NCI-H82 (cell line): ENCODE data around the gene CTDSPL.
"Not testable (repeated sequence)": the region's sequence is repeated elsewhere in the genome, so short reads cannot be mapped to it uniquely, and the experiment has no call there.

Experiments used
- DNase-seq: peaks from one replicate; lab custom pipeline; 2025; lab: John Stamatoyannopoulos, UW

CTDSPL gene

GRCh38 chr3:37968813-37969595 is 107.3 kb downstream of the CTDSPL start:
- DNase-seq, result no peak

DNA sequence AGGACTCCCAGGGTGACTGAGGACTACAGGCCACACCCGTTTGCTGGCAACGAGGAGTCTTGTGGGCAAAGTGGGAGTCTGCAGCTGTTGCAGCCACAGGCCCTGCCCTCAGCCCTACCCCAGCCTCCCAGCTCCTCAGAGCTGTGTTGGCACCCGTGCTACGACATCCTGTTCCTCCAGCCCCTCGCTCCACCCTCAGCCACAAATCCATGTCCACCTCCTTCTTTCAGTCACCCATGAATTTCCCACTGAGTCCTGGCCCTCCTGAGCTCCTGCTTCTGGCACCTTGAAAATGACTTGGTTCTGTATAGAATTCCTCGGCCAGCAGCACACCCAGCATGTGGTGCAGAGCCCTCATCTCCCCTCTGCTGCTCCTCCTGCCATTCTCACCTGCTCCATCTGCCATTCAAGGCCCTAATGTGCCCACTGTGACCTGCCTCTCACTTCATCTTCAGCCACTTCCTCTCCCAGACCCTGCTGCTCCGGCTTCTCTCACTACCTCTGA is 108.0 kb downstream of the CTDSPL start:
- DNase-seq, result no peak

DNA sequence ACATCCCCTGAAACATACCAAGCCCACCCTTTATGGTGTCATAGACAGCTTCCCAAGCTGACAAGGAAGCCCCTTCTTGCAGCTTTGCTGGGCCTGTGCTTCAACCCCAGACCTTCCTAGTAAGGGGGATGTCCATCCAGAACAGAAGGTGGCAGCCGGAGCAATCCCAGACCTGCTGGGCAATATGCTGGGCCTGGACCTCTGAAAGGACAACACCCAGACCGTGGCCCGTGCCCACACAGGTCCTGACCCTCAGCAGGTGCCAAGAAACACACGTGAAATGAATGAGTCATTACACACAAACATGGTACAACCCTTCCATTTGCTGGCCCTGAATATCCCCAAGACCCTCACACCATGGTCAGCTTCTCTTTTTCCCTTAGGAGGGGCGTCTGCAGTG is 109.1 kb downstream of the CTDSPL start:
- DNase-seq, result no peak

GRCh38 chr3:37971467-37971866 is 109.8 kb downstream of the CTDSPL start:
- no peak for DNase-seq

- not testable (repeated sequence) for DNase-seq
Measured at GRCh38 chr3:37972056-37972455, 110.4 kb downstream of the CTDSPL start.

DNA sequence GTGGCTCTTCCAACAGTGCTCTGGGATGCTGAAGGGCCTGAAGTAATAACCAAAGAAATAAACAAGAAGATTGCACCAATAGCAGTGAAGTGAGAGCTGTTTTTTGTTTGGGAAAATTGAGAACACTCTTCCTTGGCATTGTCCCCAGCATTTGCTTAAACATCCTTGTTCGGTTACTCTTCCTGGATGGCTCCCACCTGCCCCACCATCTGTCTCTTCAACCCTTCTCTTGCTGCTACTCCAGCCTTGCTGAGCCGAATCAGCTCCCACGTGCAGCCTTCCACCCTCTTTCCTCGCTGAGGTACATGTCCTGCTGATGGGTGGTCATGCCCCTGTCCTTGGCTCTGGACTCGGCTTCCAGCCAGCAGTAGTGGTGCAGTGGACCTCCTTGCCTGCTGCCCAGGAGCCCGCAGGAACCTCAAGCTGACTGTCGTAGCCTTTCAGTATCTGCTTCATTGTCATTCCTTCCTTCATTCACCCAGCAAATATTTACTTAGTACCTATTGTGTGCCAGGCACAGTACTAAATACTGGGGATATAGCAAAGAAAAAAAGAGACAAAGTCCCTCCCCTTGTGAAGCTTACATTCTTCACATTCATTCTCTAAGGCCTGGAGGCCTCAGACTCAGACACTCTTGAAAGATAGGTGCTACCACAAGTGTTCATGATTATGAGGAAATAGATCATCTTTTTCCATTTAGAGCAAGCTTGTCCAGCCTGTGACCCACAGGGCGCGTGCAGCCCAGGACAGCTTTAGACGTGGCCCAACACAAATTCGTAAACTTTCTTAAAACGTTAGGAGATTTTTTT is 111.8 kb downstream of the CTDSPL start:
- DNase-seq, result peak; percentile 4

GRCh38 chr3:37974121-37975083 is 112.7 kb downstream of the CTDSPL start:
- peak; percentile 68 for DNase-seq

DNA sequence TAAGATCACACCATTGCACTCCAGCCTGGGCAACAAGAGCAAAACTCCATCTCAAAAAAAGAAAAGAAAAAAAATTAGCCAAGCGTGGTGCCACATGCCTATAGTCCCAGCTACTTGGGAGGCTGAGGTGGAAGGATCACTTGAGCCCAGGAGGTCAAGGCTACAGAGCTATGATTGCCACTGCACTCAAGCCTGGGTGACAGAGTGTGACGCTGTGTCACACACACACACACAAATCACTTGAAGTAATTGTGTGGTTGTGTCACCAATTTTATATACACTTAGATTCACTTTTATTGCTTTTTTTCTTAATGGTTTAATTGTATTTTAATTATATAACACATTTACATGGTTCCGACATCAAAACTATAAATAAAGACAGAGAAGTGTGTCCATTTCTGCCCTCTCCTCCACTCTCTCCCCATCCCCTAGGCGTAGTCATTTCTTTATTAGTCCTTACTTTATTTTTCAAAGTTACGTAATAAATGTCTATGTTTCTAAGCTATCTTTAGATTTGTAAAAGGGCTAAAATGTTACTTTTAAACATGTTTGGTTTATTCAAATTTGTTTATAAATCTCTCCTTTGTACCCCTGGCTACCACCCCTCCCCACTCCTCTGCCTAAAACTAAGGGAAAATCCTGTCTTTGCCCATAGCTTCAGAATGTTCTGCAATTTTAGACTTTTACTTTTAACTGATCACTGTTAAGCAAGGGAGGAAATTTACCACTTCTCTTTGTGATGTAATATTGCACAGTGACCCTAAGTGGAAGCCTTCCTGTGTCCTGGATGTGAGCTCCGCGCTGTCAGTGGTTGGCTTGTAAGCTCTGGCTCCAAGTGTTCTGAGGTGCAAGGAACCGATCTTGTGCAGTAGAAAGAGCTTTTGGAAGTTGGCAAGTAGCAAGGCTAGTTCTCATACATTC is 118.1 kb downstream of the CTDSPL start:
- DNase-seq, result no peak

GRCh38 chr3:37980462-37981347 is 119.0 kb downstream of the CTDSPL start:
- no peak for DNase-seq

DNA sequence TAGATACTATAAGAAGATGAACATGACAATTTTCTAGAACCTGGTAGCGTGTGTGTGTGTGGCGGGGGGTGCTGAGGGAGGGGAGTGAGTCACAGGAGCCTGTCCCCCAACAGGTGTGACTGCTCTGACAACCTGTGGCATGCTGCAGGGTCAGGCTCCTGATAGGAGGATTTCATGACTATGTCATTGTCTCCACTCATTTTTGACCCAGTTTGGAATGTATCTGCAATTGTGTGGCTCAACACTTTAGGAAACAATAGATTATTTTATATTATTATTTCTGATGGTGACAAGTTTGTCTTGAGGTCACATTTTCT is 119.6 kb downstream of the CTDSPL start:
- DNase-seq, result no peak

GRCh38 chr3:37982331-37982730 is 120.7 kb downstream of the CTDSPL start:
- no peak for DNase-seq

DNA sequence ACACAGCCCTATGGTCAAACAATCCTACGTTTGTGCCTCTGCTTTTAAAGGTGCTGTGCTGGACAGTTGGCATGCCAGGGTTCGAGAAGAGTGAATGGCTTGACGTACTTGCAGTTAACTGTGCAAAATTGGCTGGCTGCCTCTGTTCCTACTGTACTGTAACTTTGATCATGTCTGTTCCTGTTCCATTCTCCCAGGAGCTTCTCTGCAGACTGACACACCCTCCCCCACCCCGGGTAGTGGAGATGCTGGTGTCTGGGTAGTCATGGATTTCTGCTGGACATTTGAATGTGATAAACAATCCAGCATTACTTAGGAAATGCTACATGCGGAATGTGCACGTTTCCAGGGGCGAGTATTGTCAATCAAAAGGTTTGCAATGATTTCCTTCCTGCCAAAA is 122.4 kb downstream of the CTDSPL start:
- no peak for DNase-seq

GRCh38 chr3:37984596-37984995 is 122.9 kb downstream of the CTDSPL start:
- DNase-seq, result no peak

DNA sequence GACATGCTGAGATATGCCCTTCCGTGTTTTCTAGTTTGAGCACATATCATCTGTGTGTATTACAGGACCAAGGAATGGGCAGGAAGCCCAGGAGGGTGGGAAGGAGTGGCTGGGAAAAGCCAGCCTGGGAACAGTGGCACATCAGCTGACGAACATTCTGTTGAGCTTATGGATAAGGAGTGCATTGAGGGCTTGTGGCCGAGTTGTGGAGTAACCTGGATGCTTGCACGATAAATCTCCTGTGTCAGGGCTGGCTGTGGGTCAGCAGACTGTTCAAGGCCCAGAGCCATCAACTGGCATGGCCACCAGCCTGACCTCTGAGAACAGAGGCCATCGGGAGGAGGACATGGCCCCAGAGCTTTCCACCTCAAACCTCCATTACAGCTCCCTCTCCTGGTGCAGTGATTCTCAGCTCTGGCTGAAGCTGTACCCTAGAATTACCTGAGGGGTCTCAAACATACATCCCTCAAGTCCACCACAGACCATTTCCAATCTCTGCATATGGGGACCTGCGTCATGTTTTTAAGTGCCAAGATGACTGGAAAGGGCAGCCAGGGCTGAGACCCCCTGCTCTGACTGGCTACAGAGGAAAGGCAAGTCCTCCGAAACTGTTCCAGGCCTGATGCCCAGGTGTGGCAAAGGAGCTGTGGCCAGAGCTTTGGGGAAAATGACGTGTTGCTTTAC is 124.1 kb downstream of the CTDSPL start:
- DNase-seq, result no peak

DNA sequence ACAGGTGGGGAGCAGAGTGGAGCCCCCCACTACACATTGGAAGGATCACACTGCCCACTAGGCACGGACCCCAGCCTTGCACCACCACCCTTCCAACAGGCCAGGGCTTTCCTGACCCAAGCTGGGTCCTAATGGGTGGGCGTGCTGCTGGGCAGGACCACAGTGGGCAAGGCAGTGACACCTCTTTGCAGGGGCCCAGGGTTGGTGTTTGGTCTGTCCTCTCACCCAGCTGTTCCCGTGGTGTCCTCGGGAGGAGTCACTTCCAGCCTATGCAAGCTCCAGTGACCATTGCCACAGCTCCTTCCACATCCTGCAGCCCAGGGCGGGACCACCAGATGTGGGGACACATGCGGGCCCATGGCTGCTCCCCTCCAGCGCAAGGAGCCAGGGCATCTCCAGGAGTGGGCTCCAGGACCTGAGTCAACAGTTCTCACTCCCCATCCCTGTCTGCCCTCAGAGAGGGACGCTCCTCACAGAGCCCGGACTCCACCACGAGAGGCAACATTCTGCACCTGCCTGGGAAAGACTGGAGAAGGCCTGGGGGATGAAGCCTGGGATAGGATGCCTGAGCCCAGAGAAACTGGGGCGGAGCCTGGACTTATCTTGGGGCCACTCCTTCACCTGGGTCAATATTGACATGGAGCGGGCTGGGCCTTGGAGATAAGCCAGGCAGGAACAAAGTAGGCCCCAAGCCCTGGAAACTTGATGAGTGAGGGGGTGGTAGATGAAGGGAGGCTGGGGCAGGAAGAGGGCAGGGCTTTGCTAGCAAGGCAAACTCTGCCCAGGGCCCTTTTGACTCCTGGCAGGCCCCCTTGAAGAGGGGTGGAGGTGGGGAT is 125.0 kb downstream of the CTDSPL start:
- DNase-seq, result no peak

DNA sequence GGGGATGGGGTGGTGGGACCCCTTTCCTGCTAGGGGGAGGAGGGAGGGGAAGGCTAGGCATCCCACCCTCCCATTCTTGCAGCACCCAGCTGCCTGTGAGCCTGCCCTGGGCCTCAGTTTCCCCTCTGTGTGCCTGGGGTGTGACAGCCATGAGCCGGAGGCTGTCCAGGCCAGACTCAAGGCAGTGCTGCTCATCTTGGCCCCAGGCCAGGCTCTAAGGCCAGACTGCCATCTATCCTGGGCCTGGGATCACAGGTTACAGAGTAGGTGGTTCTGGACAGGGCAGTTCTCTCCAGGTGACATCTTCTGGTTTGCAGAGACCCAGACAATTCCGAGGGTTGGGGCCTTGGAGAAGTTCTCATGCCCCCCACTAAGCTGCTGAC is 125.6 kb downstream of the CTDSPL start:
- no peak for DNase-seq

DNA sequence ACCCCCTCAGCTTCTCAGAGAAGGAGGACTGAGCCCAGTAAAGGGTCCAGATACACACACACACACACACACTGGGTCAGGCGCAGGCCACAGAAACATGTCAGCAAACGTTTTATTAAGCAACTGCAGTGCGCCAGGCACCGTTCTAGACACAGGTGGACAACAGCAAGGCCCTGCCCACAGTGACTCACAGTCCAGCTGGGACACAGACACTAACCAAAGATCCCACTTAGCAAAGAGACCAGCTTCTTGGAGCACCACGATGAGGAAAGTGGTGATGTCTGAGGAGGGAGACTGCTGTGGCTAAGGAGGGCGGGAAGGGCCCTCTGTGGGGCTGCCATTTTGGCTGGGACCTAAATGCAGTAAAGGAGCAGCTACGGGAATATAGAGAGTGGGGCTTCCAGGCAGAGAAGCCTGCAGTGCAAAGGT is 126.1 kb downstream of the CTDSPL start:
- no peak for DNase-seq

DNA sequence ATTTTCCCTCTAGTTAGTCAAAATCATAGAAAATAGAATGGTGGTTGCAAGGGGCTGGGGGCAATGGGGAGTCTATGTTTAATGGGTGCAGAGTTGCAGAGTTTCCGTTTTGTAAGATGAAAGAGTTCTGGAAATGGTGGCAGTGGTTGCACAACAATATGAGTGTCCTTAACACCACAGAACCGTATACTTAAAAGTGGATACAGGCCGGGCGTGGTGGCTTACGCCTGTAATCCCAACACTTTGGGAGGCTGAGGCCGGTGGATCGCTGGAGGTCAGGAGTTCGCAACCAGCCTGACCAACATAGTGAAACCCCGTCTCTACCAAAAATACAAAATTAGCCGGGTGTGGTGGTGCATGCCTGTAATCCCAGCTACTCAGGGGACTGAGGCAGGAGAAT is 126.7 kb downstream of the CTDSPL start:
- DNase-seq, result not testable (repeated sequence)
